Spleen (tissue), 7 donors: ENCODE data around the gene KLHDC7B.

Source experiments
- POLR2A ChIP-seq, 3 donors: fragments of 450-650 bp; IDR thresholded peaks; one replicate each; pipeline ENCODE4 v1.5.1; 2017; ENCODE audit warnings: antibody characterized with exemption in 3 of 3, mild to moderate bottlenecking in 1 of 3
- TF ChIP-seq, protein P1 (sequence below), 11 experiments: fragments of 200-600 bp in 7 of 11; fragments of 450-650 bp in 4 of 11; sonication (generic) in 4 of 11; IDR thresholded peaks in 8 of 11; conservative IDR thresholded peaks in 3 of 11; 1 replicate in 7 of 11; 2 replicates in 4 of 11; pipeline versions ENCODE4 v1.4.0 to v1.8.0; 2016 to 2021; ENCODE audit warnings: antibody characterized with exemption in 11 of 11, inconsistent platforms in 4 of 11, mild to moderate bottlenecking in 1 of 11
- donor health status: DM: no; HTN: no; CAD: no; lungs with moderate emphysema.
- donor health status: DM: no; HTN: no; CAD: no.
- donor health status: DM: no; HTN: no; CAD: no.

DNA sequence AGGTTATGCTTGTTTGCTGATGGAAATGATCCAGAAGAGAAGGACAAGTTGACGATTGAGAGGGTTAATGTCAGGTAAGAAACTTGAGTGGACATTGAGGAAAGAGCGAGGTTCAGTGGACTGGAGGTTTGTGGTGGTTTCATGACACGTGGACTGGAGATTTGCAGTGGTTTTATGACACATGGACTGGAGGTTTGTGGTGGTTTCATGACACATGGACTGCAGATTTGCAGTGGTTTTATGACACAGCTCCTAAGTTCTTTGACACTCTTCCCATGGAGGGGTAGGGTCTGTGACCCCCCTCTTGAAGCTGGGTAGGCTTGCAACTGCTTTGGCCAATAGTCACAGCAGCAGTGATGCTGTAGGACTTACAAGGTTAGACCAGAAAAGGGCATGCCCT is 49.5 kb downstream of the KLHDC7B start:
- no peak for TF ChIP-seq POLR2A (IDR thresholded peaks at IDR 0.05)
- TF ChIP-seq, protein P1, sequence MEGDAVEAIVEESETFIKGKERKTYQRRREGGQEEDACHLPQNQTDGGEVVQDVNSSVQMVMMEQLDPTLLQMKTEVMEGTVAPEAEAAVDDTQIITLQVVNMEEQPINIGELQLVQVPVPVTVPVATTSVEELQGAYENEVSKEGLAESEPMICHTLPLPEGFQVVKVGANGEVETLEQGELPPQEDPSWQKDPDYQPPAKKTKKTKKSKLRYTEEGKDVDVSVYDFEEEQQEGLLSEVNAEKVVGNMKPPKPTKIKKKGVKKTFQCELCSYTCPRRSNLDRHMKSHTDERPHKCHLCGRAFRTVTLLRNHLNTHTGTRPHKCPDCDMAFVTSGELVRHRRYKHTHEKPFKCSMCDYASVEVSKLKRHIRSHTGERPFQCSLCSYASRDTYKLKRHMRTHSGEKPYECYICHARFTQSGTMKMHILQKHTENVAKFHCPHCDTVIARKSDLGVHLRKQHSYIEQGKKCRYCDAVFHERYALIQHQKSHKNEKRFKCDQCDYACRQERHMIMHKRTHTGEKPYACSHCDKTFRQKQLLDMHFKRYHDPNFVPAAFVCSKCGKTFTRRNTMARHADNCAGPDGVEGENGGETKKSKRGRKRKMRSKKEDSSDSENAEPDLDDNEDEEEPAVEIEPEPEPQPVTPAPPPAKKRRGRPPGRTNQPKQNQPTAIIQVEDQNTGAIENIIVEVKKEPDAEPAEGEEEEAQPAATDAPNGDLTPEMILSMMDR (IDR thresholded peaks at IDR 0.05 in 8 of 11, conservative IDR thresholded peaks at IDR 0.05 in 3 of 11), result no peak
